ENCODE measurements around the gene LCOR.
"Not testable (repeated sequence)": the region's sequence is repeated elsewhere in the genome, so short reads cannot be mapped to it uniquely, and the experiment has no call there.

Gene LCOR

DNA sequence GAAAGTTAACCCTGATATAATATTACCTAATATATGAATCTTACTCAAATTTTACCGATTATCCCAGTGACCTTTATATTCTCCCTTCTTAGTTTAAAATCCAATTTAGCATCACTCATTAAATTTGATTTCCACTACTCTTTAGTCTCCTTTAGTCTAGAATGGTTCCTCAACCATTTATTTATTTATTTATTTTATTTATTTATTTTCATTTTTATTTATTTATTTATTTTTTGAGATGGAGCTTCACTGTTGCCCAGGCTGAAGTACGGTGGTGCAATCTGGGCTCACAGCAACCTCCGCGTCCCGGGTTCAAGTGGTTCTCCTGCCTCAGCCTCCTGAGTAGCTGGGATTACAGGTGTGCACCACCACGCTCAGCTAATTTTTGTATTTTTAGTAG lies 92.8 kb downstream of the LCOR start:
- no peak for DNase-seq (ENCODE audit: low read depth in 3 of 3, low spot score in 1 of 3)

- no peak for DNase-seq (ENCODE audit: low read depth in 3 of 3, low spot score in 1 of 3)
Observed at GRCh38 chr10:96930469-96930868, 98.4 kb downstream of the LCOR start.

- DNase-seq (ENCODE audit: low read depth in 3 of 3, low spot score in 1 of 3), result no peak
Observed at GRCh38 chr10:96935148-96935547, 103.0 kb downstream of the LCOR start.

DNA sequence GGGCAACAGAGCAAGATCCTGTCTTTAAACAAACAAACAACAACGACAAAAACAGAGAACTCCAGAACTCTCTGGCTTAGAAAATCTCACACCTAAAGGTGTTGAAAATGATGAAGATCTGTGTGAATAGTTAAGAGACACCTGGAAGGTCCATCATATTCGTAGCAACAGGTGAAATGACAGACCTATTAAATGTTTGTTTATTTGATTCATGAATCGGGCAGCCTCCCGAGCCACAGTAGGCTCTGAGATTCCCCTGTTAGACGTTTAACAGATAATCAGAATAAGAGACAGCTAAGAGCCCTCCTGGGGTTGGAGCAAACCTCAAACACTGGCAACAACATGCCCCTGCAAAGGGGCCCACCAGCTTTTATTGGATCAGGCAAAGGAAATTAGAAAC lies 103.7 kb downstream of the LCOR start:
- DNase-seq (ENCODE audit: low read depth in 3 of 3, low spot score in 1 of 3), result no peak

GRCh38 chr10:96943161-96943560 lies 111.1 kb downstream of the LCOR start:
- not testable (repeated sequence) for DNase-seq (ENCODE audit: low read depth in 3 of 3, low spot score in 1 of 3)

DNA sequence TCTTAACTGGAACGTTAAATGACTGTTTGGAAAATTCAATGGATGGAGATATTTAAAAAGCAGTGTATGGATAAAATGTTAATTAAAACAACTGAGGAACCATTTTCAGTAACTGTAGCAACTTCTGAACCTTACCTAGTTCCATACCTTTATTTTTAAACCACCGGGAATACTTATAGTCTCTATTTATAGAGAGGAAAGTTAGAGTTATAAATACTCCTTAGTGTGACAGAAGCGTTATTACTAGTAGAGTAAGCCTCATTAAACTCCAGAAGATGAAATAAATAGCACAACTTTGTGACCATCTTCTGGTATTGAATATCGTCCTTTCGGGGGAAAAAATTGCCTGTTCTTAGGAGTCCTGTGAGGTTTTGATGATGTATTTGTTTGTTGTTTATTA lies 114.9 kb downstream of the LCOR start:
- no peak for DNase-seq (ENCODE audit: low read depth in 3 of 3, low spot score in 1 of 3)

DNA sequence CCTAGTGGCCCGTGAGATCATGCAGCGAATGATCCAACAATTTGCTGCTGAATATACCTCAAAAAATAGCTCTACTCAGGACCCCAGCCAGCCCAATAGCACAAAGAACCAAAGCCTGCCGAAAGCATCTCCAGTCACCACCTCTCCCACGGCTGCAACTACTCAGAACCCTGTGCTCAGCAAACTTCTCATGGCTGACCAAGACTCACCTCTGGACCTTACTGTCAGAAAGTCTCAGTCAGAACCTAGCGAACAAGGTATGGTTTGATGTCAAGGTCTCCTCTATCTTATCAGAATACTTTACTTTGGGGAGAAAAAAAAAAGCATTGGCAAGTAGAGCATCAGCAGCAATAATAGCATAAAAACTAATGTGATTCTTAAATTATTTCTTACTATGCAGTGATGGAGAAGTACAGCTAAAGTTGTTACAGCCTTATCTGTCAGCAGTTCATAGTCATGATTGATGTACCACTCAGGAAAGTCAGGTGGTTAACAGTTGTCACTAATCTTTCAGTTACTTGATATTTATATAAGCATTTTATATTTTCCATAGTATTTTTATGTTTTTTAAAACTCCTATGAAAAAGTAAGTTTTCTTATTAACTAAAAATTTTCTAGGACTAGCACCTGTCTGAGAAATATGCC lies 117.1 kb downstream of the LCOR start:
- no peak for DNase-seq (ENCODE audit: low read depth in 3 of 3, low spot score in 1 of 3)

DNA sequence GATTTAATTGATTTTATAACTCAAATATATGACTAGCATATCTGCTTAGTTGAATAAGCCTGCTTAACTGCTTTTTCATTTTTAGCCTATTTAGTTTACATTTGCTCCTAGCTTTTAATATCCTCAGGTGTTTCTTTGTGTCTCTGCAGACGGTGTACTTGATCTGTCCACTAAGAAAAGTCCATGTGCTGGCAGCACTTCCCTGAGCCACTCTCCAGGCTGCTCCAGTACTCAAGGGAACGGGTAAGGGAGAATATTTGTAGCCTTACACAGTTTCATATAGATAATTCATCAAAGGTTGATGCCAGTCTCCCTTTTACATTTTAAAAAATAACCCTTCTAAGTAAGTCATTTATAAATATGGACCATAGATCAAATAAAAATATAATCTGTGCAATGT lies 119.9 kb downstream of the LCOR start:
- DNase-seq (ENCODE audit: low read depth in 3 of 3, low spot score in 1 of 3), result no peak

DNA sequence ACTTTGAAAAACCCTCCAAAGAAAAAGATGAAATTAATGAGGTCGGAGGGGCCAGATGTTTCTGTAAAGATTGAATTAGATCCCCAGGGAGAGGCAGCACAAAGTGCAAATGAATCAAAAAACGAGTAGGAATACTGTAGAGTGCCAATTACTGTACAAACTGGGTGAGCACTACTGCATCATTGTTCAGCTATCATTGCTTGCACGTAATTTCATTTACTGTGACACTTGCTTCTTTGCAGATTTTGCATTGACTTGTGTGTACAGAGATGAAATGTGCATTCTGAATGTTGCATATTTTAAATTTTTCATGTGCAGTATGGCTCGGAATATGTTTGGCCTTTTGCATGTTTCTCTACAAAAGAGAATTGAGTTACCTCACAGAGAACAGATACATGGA lies 123.7 kb downstream of the LCOR start:
- DNase-seq (ENCODE audit: low read depth in 3 of 3, low spot score in 1 of 3), result no peak

DNA sequence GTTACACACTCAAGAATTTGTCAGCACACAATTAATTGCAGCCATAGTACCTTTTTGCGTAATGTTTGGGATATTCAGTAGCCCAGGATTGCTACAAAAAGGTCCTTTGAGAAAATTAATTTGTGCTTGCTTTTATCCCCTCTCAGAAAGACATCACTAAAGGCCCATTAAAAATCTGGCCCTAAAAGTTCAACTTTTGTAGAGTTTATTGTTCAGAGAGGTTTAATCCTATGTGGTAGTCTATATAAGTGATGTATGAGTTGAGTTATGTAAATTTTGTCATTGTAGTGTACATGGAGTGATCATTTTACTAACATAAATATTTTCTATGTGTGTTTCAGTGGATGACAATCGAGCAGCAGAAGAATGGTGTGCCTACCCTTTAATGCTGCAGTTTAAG lies 126.0 kb downstream of the LCOR start:
- DNase-seq (ENCODE audit: low read depth in 3 of 3, low spot score in 1 of 3), result no peak

DNA sequence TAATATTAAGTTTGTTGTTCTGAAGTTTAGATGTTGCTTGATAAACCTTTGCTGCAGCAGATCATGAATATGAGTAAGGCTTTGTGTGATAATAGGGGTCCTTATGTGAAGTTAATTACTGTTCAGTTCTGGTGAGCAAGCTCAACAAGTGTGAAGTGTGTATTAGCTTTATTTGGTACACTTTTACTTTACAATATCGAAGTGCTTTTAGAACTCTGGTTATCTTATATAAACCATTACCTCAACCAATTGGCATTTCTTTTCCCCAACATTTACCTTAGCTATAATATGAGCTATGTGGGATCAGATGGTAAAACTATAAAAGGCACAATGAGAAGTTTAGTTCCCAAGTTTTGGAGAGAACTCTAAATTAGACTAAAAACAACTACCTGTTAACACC lies 127.6 kb downstream of the LCOR start:
- DNase-seq (ENCODE audit: low read depth in 3 of 3, low spot score in 1 of 3), result no peak

GRCh38 chr10:96960872-96961271 lies 128.8 kb downstream of the LCOR start:
- no peak for DNase-seq (ENCODE audit: low read depth in 3 of 3, low spot score in 1 of 3)

DNA sequence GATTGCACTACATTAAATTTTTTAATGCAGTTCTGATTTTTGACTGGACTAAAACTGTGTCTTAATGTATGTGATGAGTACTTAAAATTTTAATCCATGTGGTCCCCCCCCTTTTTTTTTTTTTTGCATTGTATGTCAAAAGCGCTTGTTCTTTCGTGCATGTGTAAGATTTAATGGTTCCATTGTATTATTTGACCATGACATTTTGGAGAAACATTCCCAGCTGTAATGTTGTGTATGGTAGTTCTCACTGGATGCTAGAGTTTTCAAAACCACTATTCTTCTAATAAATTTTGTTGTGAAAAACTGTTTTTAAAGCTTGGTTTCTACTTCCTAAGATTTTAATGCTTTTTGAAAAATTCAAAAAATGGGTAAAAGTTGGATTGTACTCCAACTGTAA lies 132.0 kb downstream of the LCOR start:
- DNase-seq (ENCODE audit: low read depth in 3 of 3, low spot score in 1 of 3), result no peak

GRCh38 chr10:96967847-96968246 lies 135.7 kb downstream of the LCOR start:
- DNase-seq (ENCODE audit: low read depth in 3 of 3, low spot score in 1 of 3), result no peak

DNA sequence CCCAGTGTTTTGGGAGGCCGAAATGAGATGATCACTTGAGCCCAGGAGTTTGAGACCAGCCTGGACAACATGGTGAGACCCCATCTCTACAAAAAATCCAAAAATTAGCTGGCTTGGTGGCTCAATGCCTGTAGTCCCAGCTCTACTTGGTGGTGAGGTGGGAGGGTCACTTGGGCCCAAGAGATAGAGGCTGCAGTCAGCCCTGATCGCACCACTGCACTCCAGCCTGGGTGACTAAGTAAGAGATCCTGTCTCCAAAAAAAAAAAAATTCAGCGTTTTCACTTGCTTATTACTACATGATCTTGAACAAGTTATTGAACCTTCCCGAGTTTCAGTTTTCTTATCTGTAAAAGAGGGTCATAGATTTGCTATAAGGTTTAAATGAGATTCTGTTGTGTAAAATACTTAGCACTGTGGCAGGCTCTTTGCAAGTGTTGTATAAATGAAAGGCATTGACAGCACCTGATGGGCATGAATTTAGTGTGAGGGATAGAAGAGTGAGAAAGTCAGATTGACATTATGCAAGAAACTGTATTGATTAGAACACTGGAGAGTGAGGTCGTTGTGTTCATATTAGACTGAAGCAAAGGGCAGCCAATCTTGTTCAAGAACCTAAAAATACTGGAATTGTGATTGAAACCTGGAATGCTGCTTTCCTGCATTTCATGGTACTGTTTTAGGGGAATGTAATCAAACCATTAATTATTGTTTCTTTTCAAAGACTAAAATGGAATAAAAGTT lies 136.8 kb downstream of the LCOR start:
- DNase-seq (ENCODE audit: low read depth in 3 of 3, low spot score in 1 of 3), result no peak

DNA sequence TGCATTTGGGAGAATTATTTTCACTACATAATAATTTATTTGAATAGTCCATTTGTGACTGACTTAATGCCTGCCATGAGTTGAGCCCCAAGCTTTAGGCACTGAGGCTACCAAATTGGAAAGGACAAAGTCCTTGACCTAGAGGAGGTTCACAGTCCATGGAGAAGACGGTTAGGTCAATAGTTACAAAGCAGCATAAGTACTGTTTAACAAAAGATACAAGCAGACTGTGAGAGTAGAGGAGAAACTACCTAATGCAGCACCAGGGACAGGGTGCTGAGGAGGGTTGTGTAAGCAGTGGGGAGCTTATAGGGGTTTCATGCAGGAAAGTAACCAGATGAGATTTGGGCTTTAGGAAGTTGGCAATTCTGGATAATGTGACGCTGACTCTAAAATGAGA lies 139.2 kb downstream of the LCOR start:
- DNase-seq (ENCODE audit: low read depth in 3 of 3, low spot score in 1 of 3), result no peak

- DNase-seq (ENCODE audit: low read depth in 3 of 3, low spot score in 1 of 3), result no peak
Observed at GRCh38 chr10:96972264-96972663, 140.2 kb downstream of the LCOR start.

DNA sequence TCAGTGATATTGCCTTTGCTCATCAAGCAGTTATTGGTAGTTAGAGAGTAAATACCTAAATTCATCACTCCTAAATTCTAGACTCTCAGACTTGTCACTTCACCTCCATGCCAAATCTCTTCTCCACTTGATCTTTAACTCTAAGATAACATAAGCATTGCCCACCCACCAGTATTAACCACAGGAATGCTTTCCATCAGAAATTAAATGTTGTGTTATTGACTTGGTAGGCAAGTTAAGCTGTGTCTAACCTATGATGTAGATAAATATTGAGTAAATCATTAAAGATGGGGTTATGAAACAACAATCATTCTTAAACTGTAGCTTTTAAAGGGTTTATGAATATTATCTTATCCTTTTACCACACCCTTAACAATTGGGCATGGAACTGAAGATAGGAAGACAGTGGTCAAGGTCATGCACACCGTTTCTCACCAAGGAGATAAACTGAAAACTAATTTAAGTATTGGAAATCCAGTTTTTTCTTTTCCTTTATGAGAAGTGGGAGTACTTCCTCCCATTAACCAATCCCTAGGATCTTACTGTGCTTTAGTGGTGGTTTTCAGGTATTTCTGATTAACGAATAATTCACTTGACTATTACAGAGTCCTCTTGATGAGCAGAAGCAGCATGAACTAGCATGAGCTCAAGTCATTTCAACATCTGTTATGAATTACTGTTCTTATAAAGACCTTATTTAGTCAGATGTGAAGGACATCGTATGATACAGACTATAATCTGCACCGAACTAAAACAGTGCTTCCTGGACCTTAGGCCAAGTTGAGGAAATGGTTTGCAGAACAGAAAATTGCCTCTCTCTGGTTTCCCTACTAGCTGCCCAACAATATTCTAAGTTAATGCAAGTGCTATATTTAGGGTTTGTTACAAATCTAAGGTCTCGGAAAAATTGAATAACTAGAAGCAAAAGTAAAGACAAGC lies 142.0 kb downstream of the LCOR start:
- no peak for DNase-seq (ENCODE audit: low read depth in 3 of 3, low spot score in 1 of 3)

DNA sequence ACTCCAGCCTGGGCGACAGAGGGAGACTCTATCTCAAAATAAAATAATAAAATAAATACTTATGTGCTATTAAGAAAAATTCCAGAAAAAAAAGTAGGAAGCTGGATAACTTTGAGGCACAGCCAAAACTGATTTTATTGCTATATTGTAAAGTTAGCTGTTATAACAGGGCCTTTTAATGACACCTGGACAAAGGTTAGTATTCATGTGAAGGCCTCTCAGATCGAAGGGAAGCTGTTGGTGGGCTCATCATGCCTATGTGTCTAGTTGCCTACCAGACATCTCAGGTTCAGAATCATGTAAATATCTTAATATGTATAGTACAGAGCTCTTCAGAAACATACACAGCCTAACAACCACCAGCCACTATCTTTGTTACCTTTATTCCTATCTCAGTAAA lies 143.0 kb downstream of the LCOR start:
- DNase-seq (ENCODE audit: low read depth in 3 of 3, low spot score in 1 of 3), result no peak

GRCh38 chr10:96978621-96979154 lies 146.6 kb downstream of the LCOR start:
- no peak for DNase-seq (ENCODE audit: low read depth in 3 of 3, low spot score in 1 of 3)

GRCh38 chr10:96982149-96982930 lies 150.2 kb downstream of the LCOR start:
- no peak for DNase-seq (ENCODE audit: low read depth in 3 of 3, low spot score in 1 of 3)

All from stimulated activated CD4-positive, alpha-beta T cell treated with anti-CD3 and anti-CD28 coated beads, TNF-alpha, amount 100 ng/mL, for 1 hour (primary cell).